Left ventricle myocardium inferior (tissue), 1 donor: ENCODE measurements around the gene HOATZ. TPM values are rescaled to one million over a fixed set of nuclear protein-coding genes. Genes with fewer than 3 reads are reported as not detected.
A peak's percentile ranks its signal among the peaks of the same experiment; 100 is the strongest.

ENCODE experiments used
- DNase-seq: peaks from one replicate; pipeline ENCODE4 v3.0.0-alpha.2; 2020
- H3K27ac ChIP-seq: fragments of 200-600 bp; replicated peaks from 2 replicates; pipeline ENCODE4 v1.8.0; 2021
- H3K27me3 ChIP-seq: fragments of 200-600 bp; 2 replicates; pipeline ENCODE4 v1.8.0; 2021; ENCODE audit warnings: low read depth
- H3K36me3 ChIP-seq: fragments of 200-600 bp; 2 replicates; pipeline ENCODE4 v1.8.0; 2021
- H3K4me1 ChIP-seq: fragments of 200-600 bp; 2 replicates; pipeline ENCODE4 v1.8.0; 2021
- H3K4me3 ChIP-seq: fragments of 200-600 bp; 2 replicates; pipeline ENCODE4 v1.8.0; 2021; ENCODE audit warnings: mild to moderate bottlenecking, moderate library complexity
- H3K9me3 ChIP-seq: fragments of 200-600 bp; replicated peaks from 2 replicates; pipeline ENCODE4 v1.8.0; 2021
- intact Hi-C: fragments of 100-400 bp; cut with micrococcal nuclease; formaldehyde crosslinking; loops from one replicate; pipeline ENCODE4 v1.11.0; 2022
- total RNA-seq: library from RNA; stranded (reverse); fragmentation: NEBNext Ultra II Directional; extraction: Animal tissue kit (Norgen Biotek cat#: 25700); gene quantifications from one replicate; pipeline ENCODE4 v1.2.1, GENCODE V29; 2021
- TF ChIP-seq, protein P1 (sequence below): fragments of 200-600 bp; IDR thresholded peaks from 2 replicates; pipeline ENCODE4 v1.8.0; 2021; ENCODE audit warnings: antibody characterized with exemption, mild to moderate bottlenecking, borderline replicate concordance
- donor health status: DM: no; HTN: yes; CAD: no; lungs with severe emphysema.

The HOATZ gene
- total RNA-seq, 1 donor from 2014 or later, result not detected

DNA sequence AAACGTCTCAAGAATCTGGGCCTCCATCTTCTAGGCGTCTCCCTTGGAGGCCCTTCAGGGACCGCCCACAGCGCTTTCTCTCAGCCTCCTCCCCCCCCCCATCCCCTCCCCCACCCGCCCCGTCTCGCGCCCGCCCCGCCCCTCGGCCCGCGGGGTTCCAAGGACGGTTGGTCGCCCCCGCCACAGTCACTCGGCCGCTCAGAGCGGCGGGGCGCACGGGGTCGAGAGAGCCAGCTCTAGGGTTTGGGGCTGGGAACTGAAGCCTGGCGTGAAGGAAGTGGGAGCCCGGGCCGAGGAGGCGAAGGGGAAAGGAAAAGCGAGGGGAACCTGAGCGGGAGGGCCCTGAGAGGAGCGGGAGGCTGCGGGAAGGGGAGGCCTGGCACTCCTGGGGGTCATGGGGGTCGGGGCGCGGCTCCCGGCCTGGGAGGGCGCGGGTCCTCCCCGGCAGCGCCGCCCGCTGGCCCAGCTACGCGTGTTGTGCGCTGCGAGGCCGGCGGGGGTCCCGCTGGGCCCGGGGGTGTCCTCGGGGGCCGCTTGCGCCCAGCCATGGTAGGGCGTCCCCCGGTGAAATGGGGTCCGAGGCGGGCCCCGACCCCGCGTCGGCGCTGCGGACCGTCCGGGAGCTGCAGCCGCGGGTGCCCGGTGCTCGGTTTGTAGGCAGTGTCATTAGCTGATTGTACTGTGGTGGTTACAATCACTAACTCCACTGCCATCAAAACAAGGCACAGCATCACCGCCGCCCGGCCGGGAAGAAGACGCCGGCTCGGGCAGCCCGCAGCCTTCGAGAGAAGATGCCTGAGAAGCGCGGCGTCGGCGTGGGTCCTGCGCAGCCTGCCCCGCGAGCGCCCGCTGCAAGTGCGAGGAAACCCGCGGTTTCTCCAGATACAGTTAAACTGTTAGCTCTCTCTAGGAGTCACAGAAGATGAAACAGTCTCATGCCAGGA is 2.0 kb upstream of the HOATZ start, which contains the start of gene BTG4:
Gene BTG4 (minus strand): TSS at position 91 of the 944 bp plus-strand sequence. CDS start 13,610 bp downstream, outside the sequence.
- H3K36me3 ChIP-seq, result no peaks in the 10 kb centered on the region
- peak within 1 kb of the TSS; percentile 64 for H3K4me3 ChIP-seq
- peaks cover 23% of the 10 kb centered on the region for H3K4me1 ChIP-seq
- no peak for DNase-seq
- no peak within 1 kb of the TSS for H3K27ac ChIP-seq
- peaks cover 64% of the 10 kb centered on the region for H3K27me3 ChIP-seq
- intact Hi-C loops, result no loop called here
- TF ChIP-seq, protein P1, sequence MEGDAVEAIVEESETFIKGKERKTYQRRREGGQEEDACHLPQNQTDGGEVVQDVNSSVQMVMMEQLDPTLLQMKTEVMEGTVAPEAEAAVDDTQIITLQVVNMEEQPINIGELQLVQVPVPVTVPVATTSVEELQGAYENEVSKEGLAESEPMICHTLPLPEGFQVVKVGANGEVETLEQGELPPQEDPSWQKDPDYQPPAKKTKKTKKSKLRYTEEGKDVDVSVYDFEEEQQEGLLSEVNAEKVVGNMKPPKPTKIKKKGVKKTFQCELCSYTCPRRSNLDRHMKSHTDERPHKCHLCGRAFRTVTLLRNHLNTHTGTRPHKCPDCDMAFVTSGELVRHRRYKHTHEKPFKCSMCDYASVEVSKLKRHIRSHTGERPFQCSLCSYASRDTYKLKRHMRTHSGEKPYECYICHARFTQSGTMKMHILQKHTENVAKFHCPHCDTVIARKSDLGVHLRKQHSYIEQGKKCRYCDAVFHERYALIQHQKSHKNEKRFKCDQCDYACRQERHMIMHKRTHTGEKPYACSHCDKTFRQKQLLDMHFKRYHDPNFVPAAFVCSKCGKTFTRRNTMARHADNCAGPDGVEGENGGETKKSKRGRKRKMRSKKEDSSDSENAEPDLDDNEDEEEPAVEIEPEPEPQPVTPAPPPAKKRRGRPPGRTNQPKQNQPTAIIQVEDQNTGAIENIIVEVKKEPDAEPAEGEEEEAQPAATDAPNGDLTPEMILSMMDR, result no peak
- no peaks in the 10 kb centered on the region for H3K9me3 ChIP-seq

DNA sequence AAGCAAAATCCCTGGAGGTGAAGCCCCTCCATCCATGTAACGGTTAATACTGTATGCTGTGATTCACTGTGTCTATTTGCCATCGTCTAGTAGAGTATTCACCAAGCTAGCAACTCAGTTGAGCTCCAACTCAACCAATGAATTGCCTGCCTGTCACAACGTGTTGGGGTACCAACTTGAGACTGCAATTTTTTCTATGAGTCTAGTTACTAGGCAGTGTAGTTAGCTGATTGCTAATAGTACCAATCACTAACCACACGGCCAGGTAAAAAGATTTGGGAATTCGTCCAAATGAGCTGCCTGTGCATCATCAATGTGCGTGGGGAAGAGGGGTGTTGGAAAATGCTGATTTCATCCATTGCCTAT is 1.4 kb upstream of the HOATZ start:
- intact Hi-C loops, result no loop called here
- Histone ChIP-seq H3K9me3 (no peaks in the 10 kb centered on the region), H3K36me3 (no peaks in the 10 kb centered on the region), H3K4me1 (peaks cover 23% of the 10 kb centered on the region), H3K27me3 (peaks cover 64% of the 10 kb centered on the region), H3K27ac (no peak overlapping the region), H3K4me3 (peak overlapping the region; percentile 64)
- TF ChIP-seq, protein P1, result no peak
- no peak for DNase-seq

DNA sequence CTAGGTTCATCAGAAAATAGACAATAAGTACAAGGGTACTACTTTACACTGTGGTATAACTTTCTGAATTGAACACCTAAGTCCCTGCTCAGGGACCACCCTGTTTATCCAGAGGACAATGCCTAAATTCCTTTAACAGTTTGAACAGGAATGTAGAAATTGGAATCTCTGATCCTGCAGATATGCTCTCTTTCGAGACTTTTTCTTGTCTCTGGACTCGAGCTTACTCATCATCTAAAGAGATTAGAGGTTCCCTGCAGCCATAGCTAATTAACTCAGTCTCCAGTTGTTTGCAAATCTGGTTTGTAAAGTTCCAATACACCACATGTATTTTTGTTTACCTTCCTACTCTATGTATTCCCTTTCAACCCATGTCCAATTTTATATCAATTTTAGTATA is 1.0 kb downstream of the HOATZ start:
- intact Hi-C loops, result no loop called here
- DNase-seq, result no peak
- H3K27ac ChIP-seq, result no peak overlapping the region
- TF ChIP-seq, protein P1, result no peak
- no peak overlapping the region for H3K4me3 ChIP-seq
- peaks cover 23% of the 10 kb centered on the region for H3K4me1 ChIP-seq
- H3K9me3 ChIP-seq, result no peaks in the 10 kb centered on the region
- H3K27me3 ChIP-seq, result peaks cover 45% of the 10 kb centered on the region
- H3K36me3 ChIP-seq, result no peaks in the 10 kb centered on the region

- TF ChIP-seq, protein P1, result no peak
Observed at GRCh38 chr11:111518668-111519067, 4.1 kb downstream of the HOATZ start.

DNA sequence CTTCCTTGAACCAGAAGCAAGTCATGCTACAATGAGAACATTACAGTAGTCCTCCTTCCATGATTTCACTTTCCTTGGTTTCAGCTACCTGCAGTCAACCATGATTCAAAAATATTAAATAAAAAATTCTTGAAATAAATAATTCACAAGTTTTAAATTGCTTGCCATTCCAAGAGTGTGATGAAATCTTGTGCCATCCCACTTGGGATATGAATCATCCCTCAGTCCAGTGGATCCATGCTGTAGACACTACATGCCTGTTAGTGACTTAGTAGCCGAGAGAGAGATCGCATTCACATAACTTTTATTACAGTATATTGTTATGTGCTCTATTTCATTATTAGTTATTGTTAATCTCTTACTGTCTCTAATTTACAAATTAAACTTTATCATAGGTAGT is 6.0 kb downstream of the HOATZ start:
- Histone ChIP-seq H3K27me3 (no peaks in the 10 kb centered on the region), H3K4me1 (no peaks in the 10 kb centered on the region), H3K36me3 (no peaks in the 10 kb centered on the region), H3K27ac (no peak overlapping the region), H3K4me3 (no peak overlapping the region), H3K9me3 (no peaks in the 10 kb centered on the region)
- intact Hi-C loops, result no loop called here
- DNase-seq, result no peak
- TF ChIP-seq, protein P1, result no peak

More at GRCh38 chr11:111518668-111519067, 4.1 kb downstream of the HOATZ start:
- Histone ChIP-seq H3K27ac (no peak overlapping the region), H3K4me1 (peaks cover 10% of the 10 kb centered on the region), H3K9me3 (no peaks in the 10 kb centered on the region), H3K4me3 (no peak overlapping the region), H3K36me3 (no peaks in the 10 kb centered on the region), H3K27me3 (peaks cover 14% of the 10 kb centered on the region)
- intact Hi-C loops, result no loop called here
- no peak for DNase-seq
